ENCODE results near the gene ADAMTSL5. TPM values are rescaled to one million over a fixed set of nuclear protein-coding genes. Genes with fewer than 3 reads are reported as not detected.

ADAMTSL5 gene
- total and polyA plus RNA-seq, 2 of the 13 experiments (the other 11 are each of a cell fraction or from before 2014, with no cell fraction given) = 0.60 to 2.7 TPM

DNA sequence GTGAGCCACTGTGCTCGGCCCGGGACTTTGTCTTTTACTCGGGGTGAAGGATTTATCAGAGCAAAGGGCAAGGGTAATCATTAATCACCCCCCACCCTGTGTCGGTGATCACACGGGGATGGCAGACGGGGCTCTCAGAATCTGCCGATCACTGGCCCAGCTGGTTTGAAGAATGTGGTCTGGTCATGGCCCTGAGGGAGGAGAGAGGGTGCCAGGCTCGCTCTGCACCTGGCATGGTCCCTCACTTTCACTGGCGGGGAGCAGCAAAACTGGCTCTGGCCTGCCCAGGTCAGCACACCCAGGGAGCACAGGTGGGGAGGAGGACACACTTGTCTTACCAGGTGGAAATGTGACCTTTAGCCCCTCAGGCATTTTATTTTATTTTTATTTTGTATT, 11.6 kb downstream of the ADAMTSL5 start (continued):
- TF ChIP-seq ZBTB37 (CRISPR knock-in tag; IDR thresholded peaks at IDR 0.05) (no peak), ZSCAN25 (CRISPR knock-in tag; IDR thresholded peaks at IDR 0.05) (0 out of 2 replicates have a peak, but pooled peaks have one; percentile 27), HNF4G (IDR thresholded peaks at IDR 0.05; ENCODE audit: borderline replicate concordance, low read depth, low read length) (peak; percentile 40; the same call in 1 of the 2 replicates), HNF4G (CRISPR knock-in tag; IDR thresholded peaks at IDR 0.05; ENCODE audit: borderline replicate concordance, low read depth) (no peak), PAXIP1 (CRISPR knock-in tag; conservative IDR thresholded peaks at IDR 0.05) (0 out of 2 replicates have a peak, but pooled peaks have one; percentile 19), POGZ (CRISPR knock-in tag; IDR thresholded peaks at IDR 0.05) (no peak), HOXA3 (CRISPR knock-in tag; IDR thresholded peaks at IDR 0.05) (0 out of 2 replicates have a peak, but pooled peaks have one; percentile 15), HNF4A (CRISPR knock-in tag; IDR thresholded peaks at IDR 0.05) (peak; percentile 38; the same call in 1 of the 2 replicates), PPARG (CRISPR knock-in tag; conservative IDR thresholded peaks at IDR 0.05) (peak; percentile 39; the same call in 1 of the 2 replicates), SALL1 (CRISPR knock-in tag; IDR thresholded peaks at IDR 0.05) (peak; percentile 37; the same call in 1 of the 2 replicates), ZNF704 (CRISPR knock-in tag; IDR thresholded peaks at IDR 0.05; ENCODE audit: borderline replicate concordance) (no peak)
- TF ChIP-seq, protein P1, sequence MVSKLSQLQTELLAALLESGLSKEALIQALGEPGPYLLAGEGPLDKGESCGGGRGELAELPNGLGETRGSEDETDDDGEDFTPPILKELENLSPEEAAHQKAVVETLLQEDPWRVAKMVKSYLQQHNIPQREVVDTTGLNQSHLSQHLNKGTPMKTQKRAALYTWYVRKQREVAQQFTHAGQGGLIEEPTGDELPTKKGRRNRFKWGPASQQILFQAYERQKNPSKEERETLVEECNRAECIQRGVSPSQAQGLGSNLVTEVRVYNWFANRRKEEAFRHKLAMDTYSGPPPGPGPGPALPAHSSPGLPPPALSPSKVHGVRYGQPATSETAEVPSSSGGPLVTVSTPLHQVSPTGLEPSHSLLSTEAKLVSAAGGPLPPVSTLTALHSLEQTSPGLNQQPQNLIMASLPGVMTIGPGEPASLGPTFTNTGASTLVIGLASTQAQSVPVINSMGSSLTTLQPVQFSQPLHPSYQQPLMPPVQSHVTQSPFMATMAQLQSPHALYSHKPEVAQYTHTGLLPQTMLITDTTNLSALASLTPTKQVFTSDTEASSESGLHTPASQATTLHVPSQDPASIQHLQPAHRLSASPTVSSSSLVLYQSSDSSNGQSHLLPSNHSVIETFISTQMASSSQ (IDR thresholded peaks at IDR 0.05; ENCODE audit: low read depth) = 0 out of 2 replicates have a peak, but pooled peaks have one; percentile 46
- TF ChIP-seq, protein P1 (CRISPR knock-in tag; IDR thresholded peaks at IDR 0.05; ENCODE audit: borderline replicate concordance) = peak; percentile 43; the same call in 1 of the 2 replicates

Data from HepG2 (cell line).